Measurements from ENCODE around the gene GRID1.

The GRID1 gene

DNA sequence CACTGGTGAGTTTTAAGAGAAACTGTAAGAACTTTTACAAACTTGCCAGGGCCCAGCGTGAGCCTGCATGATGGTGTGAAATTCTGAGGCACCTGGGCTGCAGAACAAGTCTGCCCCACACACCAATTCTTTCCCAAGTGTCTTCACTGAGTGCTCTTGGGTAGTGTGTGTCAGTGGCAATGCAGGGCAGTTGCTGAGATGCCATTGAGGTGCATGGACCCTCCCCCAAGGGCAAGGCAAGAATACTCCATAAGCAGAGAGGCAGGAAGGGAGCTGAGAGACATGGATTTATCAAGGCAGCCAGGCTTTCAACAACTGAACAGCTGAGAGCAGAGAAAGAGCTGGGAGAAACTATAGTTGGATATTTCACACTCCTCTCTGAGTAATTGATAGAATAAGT is 801.2 kb downstream of the GRID1 start:
- no peak overlapping the region for H3K27ac ChIP-seq
- TF ChIP-seq, protein P1, sequence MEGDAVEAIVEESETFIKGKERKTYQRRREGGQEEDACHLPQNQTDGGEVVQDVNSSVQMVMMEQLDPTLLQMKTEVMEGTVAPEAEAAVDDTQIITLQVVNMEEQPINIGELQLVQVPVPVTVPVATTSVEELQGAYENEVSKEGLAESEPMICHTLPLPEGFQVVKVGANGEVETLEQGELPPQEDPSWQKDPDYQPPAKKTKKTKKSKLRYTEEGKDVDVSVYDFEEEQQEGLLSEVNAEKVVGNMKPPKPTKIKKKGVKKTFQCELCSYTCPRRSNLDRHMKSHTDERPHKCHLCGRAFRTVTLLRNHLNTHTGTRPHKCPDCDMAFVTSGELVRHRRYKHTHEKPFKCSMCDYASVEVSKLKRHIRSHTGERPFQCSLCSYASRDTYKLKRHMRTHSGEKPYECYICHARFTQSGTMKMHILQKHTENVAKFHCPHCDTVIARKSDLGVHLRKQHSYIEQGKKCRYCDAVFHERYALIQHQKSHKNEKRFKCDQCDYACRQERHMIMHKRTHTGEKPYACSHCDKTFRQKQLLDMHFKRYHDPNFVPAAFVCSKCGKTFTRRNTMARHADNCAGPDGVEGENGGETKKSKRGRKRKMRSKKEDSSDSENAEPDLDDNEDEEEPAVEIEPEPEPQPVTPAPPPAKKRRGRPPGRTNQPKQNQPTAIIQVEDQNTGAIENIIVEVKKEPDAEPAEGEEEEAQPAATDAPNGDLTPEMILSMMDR (IDR thresholded peaks at IDR 0.05) = no peak
- no peak for TF ChIP-seq ZFX (IDR thresholded peaks at IDR 0.05; ENCODE audit: borderline replicate concordance)

DNA sequence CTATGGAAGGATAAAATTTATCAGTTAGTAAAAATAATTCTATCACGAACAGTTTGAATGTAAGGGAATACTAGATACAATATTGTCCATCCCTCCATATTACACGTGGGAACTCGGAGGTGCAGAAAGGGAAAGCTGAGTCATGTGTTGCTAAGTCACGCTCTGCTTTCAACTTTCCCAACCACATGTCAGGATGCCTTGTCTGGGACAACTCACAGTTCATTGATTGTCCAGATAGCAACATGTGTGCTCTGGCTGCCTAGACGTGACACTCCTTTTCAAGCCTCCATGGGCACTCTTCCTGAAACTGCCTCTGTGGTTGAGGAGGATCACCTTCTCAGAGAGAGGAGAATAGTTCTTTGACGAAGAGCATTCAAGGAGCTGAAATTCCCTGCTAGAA is 808.1 kb downstream of the GRID1 start:
- H3K27ac ChIP-seq = no peak overlapping the region
- TF ChIP-seq ZFX (IDR thresholded peaks at IDR 0.05; ENCODE audit: borderline replicate concordance) = no peak
- TF ChIP-seq, protein P1 (IDR thresholded peaks at IDR 0.05) = no peak

DNA sequence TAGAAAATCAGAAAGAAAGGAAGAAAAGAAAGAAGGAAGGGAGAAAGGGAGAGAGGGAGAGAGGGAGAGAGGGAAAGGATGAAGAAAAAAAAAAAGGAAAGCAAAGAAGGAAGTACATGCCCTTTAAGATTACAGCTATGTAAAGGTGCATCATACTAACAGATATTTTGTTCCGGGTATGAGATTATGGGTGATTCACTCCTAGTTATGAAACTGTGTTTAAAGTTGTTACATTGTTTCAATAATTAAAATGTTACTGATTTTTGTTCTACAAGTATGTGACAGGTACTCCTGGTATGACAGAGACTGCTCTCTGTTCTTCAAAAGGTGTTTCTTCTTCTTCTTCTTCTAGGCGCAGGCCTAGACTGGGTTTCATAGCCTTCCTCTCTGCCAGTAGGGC is 808.9 kb downstream of the GRID1 start:
- H3K27ac ChIP-seq = no peak overlapping the region
- TF ChIP-seq, protein P1 (IDR thresholded peaks at IDR 0.05) = no peak
- no peak for TF ChIP-seq ZFX (IDR thresholded peaks at IDR 0.05; ENCODE audit: borderline replicate concordance)

DNA sequence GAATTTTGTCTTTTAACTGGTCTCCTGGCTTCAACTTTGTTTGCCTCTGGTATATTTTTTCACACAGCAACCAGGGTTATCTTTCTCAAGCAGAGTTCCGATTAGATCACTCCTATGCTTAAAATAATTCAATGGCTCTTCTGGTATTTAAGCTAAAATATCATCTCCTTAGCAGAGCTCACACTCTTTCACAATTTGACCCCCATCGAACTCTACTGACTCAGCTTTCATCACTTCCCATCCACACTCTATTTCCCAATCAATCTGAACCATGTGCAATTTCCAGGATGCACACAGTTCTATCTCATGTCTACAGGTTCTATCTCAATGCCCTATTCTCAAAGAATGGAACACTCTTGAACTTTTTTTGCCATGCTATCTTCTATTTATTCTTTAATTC is 809.5 kb downstream of the GRID1 start:
- TF ChIP-seq, protein P1 (IDR thresholded peaks at IDR 0.05) = no peak
- TF ChIP-seq ZFX (IDR thresholded peaks at IDR 0.05; ENCODE audit: borderline replicate concordance) = no peak
- H3K27ac ChIP-seq = no peak overlapping the region

All from 22Rv1 (cell line).